SK-N-SH treated with all-trans-retinoic acid at 6 μM for 48 hours (cell line): ENCODE measurements around the gene TMEM131L.

Experiments used
- ATAC-seq: fragments of 200-7000 bp; cut with Tn5 transposase; 3 replicates; pipeline ENCODE4 v1.9.1; 2020; ENCODE audit warnings: mild to moderate bottlenecking, moderate library complexity
- BACH2 ChIP-seq: fragments of 250-450 bp; sonication (Bioruptor Pico); IDR thresholded peaks from 2 replicates; pipeline ENCODE4 v1.9.0; 2021; ENCODE audit warnings: mild to moderate bottlenecking, borderline replicate concordance
- CSDC2 ChIP-seq: fragments of 250-450 bp; sonication (Bioruptor Pico); IDR thresholded peaks from 2 replicates; pipeline ENCODE4 v1.5.0; 2020; ENCODE audit warnings: mild to moderate bottlenecking, moderate library complexity
- ESRRG ChIP-seq: fragments of 250-450 bp; sonication (Bioruptor Pico); IDR thresholded peaks from 2 replicates; pipeline ENCODE4 v1.6.1; 2021; ENCODE audit warnings: mild to moderate bottlenecking
- GLIS3 ChIP-seq: fragments of 250-450 bp; sonication (Bioruptor Pico); IDR thresholded peaks from 2 replicates; pipeline ENCODE4 v1.5.0; 2020; ENCODE audit warnings: mild to moderate bottlenecking, moderate library complexity
- ISL1 ChIP-seq: fragments of 250-450 bp; sonication (Bioruptor Pico); IDR thresholded peaks from 2 replicates; pipeline ENCODE4 v2.1.2; 2022; ENCODE audit warnings: mild to moderate bottlenecking, moderate library complexity
- PPARA ChIP-seq: fragments of 250-450 bp; sonication (Bioruptor Pico); IDR thresholded peaks from 2 replicates; pipeline ENCODE4 v1.5.0; 2020; ENCODE audit warnings: mild to moderate bottlenecking, borderline replicate concordance
- SNAI2 ChIP-seq: fragments of 250-450 bp; sonication (Bioruptor Pico); IDR thresholded peaks from 2 replicates; pipeline ENCODE4 v1.5.0; 2020; ENCODE audit warnings: mild to moderate bottlenecking, moderate library complexity
- TCF4 ChIP-seq: fragments of 250-450 bp; sonication (Bioruptor Pico); IDR thresholded peaks from 2 replicates; pipeline ENCODE4 v1.8.0; 2021; ENCODE audit warnings: mild to moderate bottlenecking, moderate library complexity, borderline replicate concordance
- ZFP30 ChIP-seq: fragments of 450-650 bp; formaldehyde crosslinking; IDR thresholded peaks from 2 replicates; pipeline ENCODE4 v1.5.0; 2022; ENCODE audit warnings: mild to moderate bottlenecking, moderate library complexity
- ZNF565 ChIP-seq: fragments of 450-650 bp; formaldehyde crosslinking; conservative IDR thresholded peaks from 2 replicates; pipeline ENCODE4 v1.5.0; 2020; ENCODE audit warnings: low read depth, mild to moderate bottlenecking, moderate library complexity
- ZNF70 ChIP-seq: fragments of 450-650 bp; formaldehyde crosslinking; IDR thresholded peaks from 2 replicates; pipeline ENCODE4 v1.5.0; 2020; ENCODE audit warnings: mild to moderate bottlenecking, moderate library complexity
- ZNF8 ChIP-seq: fragments of 450-650 bp; formaldehyde crosslinking; IDR thresholded peaks from 2 replicates; pipeline ENCODE4 v1.5.0; 2020; ENCODE audit warnings: mild to moderate bottlenecking, moderate library complexity
- TF ChIP-seq, protein P1 (sequence below): fragments of 250-450 bp; sonication (Bioruptor Pico); IDR thresholded peaks from 2 replicates; pipeline ENCODE4 v1.5.0; 2020; ENCODE audit warnings: mild to moderate bottlenecking, moderate library complexity
- TF ChIP-seq, protein P2 (sequence below): fragments of 250-450 bp; sonication (Bioruptor Pico); IDR thresholded peaks from 2 replicates; pipeline ENCODE4 v1.8.0; 2020; ENCODE audit warnings: mild to moderate bottlenecking, moderate library complexity, borderline replicate concordance
- TF ChIP-seq, protein P3 (sequence below): fragments of 250-450 bp; sonication (Bioruptor Pico); IDR thresholded peaks from 2 replicates; pipeline ENCODE4 v1.5.1; 2021; ENCODE audit warnings: mild to moderate bottlenecking, moderate library complexity
- TF ChIP-seq, protein P4 (sequence below): fragments of 250-450 bp; sonication (Bioruptor Pico); IDR thresholded peaks from 2 replicates; pipeline ENCODE4 v1.5.1; 2020; ENCODE audit warnings: low read depth, mild to moderate bottlenecking, moderate library complexity
- TF ChIP-seq, protein P5 (sequence below): fragments of 250-450 bp; sonication (Bioruptor Pico); IDR thresholded peaks from 2 replicates; pipeline ENCODE4 v1.8.0; 2021; ENCODE audit warnings: low read depth, mild to moderate bottlenecking, moderate library complexity, borderline replicate concordance

Gene TMEM131L

DNA sequence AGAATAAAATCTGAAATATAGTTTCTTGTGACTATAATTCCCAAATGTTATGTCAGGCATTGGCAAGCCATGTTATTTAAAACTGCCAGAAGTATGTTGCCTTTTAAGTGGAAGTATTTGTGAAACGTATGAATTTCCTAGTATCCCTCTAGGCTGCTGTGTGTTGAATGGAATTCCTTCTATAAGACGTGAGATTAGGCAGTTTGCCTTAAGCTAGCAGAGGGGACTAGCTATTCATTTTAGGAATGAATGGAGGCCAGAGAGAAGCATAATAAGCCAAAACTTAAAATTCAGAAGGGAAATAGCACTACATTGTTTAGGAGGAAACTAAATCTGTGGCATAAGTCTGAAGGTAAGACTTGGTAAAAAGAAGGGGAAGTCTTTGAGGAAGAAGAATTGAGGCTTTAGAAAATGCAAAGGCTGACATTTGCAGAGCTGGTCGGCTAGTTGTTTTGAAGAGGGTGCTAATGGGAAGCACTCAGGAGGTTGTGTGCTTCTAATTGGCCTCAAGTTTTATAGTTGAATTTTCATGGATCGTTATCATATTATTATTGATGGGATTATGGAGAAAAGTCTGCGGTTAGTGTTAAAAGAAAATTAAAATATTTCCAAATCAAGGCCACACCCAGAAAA is 57.1 kb downstream of the TMEM131L start:
- no peak for ATAC-seq
- no peak for TF ChIP-seq PPARA (CRISPR knock-in tag)

DNA sequence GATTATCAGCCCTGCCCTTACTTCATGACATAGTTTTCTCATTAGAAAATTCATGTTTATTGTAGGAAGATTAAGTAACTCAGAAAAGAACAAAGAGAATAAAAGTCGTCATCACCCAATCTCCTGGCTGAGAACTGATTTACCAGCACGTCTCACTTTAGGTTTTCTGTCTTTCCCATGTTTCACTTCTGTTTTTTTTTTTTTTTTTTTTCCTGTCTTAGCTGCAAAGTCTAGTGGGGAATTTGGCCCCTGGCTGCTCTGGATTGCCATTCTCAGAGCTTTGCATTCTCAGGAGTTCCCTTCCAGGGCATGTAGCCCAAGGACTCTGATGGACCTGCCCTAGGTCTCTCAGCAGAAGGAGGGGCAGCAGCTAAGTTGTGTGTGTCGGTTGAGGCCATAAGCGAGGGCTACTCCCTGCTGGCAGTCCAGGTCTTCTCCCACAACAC is 57.8 kb downstream of the TMEM131L start:
- ATAC-seq = no peak
- TF ChIP-seq CSDC2 (CRISPR knock-in tag) = no peak
- no peak for TF ChIP-seq ZNF565
- no peak for TF ChIP-seq ISL1
- no peak for TF ChIP-seq TCF4 (CRISPR knock-in tag)

DNA sequence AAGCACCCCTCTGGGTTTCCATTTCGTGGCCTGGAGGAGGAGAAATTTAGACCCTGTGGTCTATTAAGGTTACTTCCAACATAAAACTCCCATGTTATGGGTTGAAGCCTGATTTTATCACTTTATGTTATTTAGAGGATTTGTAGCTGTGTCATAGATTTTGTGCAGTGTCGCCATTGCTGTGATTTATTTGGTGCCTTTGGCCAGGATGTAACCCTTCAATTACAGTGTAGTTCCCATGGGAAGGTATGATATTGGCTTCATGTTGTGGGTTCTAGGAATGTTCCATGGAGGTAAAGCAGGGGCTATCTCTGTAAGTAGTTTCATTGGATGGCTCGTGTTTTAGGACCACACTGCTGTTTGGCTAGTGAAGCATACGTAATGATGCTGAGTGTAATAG is 58.5 kb downstream of the TMEM131L start:
- ATAC-seq = no peak
- TF ChIP-seq ZNF565 = no peak
- no peak for TF ChIP-seq ZNF8
- TF ChIP-seq, protein P1, sequence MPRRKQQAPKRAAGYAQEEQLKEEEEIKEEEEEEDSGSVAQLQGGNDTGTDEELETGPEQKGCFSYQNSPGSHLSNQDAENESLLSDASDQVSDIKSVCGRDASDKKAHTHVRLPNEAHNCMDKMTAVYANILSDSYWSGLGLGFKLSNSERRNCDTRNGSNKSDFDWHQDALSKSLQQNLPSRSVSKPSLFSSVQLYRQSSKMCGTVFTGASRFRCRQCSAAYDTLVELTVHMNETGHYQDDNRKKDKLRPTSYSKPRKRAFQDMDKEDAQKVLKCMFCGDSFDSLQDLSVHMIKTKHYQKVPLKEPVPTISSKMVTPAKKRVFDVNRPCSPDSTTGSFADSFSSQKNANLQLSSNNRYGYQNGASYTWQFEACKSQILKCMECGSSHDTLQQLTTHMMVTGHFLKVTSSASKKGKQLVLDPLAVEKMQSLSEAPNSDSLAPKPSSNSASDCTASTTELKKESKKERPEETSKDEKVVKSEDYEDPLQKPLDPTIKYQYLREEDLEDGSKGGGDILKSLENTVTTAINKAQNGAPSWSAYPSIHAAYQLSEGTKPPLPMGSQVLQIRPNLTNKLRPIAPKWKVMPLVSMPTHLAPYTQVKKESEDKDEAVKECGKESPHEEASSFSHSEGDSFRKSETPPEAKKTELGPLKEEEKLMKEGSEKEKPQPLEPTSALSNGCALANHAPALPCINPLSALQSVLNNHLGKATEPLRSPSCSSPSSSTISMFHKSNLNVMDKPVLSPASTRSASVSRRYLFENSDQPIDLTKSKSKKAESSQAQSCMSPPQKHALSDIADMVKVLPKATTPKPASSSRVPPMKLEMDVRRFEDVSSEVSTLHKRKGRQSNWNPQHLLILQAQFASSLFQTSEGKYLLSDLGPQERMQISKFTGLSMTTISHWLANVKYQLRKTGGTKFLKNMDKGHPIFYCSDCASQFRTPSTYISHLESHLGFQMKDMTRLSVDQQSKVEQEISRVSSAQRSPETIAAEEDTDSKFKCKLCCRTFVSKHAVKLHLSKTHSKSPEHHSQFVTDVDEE (CRISPR knock-in tag) = no peak
- TF ChIP-seq PPARA (CRISPR knock-in tag) = no peak
- TF ChIP-seq ZFP30 (CRISPR knock-in tag) = no peak
- no peak for TF ChIP-seq GLIS3 (CRISPR knock-in tag)
- TF ChIP-seq ZNF70 (CRISPR knock-in tag) = no peak
- no peak for TF ChIP-seq SNAI2 (CRISPR knock-in tag)
- no peak for TF ChIP-seq ISL1
- TF ChIP-seq ESRRG (CRISPR knock-in tag) = no peak
- TF ChIP-seq CSDC2 (CRISPR knock-in tag) = no peak

DNA sequence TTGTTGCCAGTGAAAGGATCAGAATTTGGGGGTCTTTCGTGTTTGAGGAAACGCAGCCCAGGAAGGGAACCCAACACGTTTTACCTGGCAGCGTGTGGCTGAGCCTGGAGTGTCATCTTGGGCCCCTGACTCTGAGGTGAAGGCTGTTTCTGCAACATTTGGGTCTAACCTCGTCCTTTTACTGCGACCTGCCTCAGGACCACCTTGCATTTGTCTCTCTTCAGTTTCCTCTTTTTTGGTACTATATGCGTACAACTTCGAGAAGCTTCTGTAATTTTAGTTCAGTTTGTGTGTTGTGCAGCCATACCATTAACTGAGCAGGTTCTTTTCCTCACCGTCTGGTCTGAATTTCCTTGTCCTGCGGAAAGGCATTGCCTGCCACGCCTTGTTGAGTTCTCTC is 61.5 kb downstream of the TMEM131L start:
- TF ChIP-seq BACH2 (CRISPR knock-in tag) (no peak), SNAI2 (CRISPR knock-in tag) (no peak), TCF4 (CRISPR knock-in tag) (no peak)
- TF ChIP-seq, protein P2, sequence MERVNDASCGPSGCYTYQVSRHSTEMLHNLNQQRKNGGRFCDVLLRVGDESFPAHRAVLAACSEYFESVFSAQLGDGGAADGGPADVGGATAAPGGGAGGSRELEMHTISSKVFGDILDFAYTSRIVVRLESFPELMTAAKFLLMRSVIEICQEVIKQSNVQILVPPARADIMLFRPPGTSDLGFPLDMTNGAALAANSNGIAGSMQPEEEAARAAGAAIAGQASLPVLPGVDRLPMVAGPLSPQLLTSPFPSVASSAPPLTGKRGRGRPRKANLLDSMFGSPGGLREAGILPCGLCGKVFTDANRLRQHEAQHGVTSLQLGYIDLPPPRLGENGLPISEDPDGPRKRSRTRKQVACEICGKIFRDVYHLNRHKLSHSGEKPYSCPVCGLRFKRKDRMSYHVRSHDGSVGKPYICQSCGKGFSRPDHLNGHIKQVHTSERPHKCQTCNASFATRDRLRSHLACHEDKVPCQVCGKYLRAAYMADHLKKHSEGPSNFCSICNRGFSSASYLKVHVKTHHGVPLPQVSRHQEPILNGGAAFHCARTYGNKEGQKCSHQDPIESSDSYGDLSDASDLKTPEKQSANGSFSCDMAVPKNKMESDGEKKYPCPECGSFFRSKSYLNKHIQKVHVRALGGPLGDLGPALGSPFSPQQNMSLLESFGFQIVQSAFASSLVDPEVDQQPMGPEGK (CRISPR knock-in tag) = no peak
- TF ChIP-seq, protein P1 (CRISPR knock-in tag) = no peak
- TF ChIP-seq, protein P3, sequence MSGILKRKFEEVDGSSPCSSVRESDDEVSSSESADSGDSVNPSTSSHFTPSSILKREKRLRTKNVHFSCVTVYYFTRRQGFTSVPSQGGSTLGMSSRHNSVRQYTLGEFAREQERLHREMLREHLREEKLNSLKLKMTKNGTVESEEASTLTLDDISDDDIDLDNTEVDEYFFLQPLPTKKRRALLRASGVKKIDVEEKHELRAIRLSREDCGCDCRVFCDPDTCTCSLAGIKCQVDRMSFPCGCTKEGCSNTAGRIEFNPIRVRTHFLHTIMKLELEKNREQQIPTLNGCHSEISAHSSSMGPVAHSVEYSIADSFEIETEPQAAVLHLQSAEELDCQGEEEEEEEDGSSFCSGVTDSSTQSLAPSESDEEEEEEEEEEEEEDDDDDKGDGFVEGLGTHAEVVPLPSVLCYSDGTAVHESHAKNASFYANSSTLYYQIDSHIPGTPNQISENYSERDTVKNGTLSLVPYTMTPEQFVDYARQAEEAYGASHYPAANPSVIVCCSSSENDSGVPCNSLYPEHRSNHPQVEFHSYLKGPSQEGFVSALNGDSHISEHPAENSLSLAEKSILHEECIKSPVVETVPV = no peak
- no peak for ATAC-seq

DNA sequence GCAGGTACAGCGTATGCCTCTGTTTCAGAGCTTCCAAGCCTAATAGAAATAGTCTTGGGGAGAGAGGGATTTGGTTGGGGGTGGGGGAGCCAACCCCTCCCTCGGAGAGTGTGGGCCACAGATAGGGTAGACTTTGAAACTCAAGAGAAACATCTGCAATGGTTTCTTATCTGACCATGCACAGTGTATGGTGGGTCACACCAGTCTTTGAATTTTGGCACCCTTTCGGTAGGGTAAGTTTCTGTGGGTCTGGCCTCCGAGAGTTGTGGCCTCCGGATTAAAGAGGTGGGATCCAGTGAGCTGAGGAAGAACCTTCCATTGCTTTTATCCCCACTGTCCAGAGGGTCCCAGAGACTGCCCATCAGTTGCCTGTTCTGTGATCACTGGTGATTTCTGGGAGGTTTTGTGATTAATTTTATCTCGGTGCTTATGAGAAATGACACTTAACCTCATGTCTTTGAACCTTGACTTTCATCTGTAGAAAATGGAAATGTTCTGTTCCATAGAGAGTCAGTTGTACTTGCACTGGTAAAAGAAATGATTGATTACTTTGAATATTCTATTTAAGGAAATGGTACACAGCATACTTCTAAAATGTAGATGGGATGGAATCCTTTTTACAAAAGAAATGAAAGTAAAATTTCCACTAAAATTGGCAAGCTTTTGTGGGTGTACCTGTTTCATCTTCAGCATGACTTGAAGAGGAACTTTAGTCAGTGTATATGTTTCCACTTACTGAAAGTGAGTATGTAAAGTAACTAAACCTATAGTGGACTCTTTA is 62.7 kb downstream of the TMEM131L start:
- ATAC-seq = no peak
- TF ChIP-seq ZNF8 = no peak
- TF ChIP-seq ZFP30 (CRISPR knock-in tag) = no peak
- no peak for TF ChIP-seq CSDC2 (CRISPR knock-in tag)
- TF ChIP-seq ZNF565 = no peak
- TF ChIP-seq, protein P4, sequence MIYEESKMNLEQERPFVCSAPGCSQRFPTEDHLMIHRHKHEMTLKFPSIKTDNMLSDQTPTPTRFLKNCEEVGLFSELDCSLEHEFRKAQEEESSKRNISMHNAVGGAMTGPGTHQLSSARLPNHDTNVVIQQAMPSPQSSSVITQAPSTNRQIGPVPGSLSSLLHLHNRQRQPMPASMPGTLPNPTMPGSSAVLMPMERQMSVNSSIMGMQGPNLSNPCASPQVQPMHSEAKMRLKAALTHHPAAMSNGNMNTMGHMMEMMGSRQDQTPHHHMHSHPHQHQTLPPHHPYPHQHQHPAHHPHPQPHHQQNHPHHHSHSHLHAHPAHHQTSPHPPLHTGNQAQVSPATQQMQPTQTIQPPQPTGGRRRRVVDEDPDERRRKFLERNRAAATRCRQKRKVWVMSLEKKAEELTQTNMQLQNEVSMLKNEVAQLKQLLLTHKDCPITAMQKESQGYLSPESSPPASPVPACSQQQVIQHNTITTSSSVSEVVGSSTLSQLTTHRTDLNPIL = no peak
- TF ChIP-seq GLIS3 (CRISPR knock-in tag) = no peak
- TF ChIP-seq, protein P5, sequence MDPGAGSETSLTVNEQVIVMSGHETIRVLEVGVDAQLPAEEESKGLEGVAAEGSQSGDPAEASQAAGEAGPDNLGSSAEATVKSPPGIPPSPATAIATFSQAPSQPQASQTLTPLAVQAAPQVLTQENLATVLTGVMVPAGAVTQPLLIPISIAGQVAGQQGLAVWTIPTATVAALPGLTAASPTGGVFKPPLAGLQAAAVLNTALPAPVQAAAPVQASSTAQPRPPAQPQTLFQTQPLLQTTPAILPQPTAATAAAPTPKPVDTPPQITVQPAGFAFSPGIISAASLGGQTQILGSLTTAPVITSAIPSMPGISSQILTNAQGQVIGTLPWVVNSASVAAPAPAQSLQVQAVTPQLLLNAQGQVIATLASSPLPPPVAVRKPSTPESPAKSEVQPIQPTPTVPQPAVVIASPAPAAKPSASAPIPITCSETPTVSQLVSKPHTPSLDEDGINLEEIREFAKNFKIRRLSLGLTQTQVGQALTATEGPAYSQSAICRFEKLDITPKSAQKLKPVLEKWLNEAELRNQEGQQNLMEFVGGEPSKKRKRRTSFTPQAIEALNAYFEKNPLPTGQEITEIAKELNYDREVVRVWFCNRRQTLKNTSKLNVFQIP (CRISPR knock-in tag) = no peak
- TF ChIP-seq ESRRG (CRISPR knock-in tag) = no peak
- TF ChIP-seq ZNF70 (CRISPR knock-in tag) = no peak
